ENCODE results near the gene SLC19A1.

DNA sequence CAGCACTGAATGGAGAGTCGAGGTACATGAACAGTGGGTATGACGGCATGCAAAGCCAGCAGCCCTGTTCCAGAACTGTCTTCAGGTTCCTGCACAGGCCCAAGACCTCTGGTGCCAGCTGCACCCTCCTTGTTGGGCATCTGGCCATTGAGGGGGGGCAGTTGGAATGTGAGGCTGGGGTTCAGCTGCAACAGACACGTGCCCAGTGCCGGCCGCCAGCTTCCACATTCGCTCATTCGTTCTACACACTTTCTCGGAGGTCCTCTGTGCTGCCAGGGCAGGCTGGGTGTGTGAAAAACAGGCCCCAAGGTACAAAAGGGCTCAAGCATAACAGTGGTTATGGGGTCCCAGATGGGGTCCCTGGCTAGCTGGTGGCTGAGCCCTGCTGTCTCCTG is 37.9 kb upstream of the SLC19A1 start:
- TF ChIP-seq, protein P1, sequence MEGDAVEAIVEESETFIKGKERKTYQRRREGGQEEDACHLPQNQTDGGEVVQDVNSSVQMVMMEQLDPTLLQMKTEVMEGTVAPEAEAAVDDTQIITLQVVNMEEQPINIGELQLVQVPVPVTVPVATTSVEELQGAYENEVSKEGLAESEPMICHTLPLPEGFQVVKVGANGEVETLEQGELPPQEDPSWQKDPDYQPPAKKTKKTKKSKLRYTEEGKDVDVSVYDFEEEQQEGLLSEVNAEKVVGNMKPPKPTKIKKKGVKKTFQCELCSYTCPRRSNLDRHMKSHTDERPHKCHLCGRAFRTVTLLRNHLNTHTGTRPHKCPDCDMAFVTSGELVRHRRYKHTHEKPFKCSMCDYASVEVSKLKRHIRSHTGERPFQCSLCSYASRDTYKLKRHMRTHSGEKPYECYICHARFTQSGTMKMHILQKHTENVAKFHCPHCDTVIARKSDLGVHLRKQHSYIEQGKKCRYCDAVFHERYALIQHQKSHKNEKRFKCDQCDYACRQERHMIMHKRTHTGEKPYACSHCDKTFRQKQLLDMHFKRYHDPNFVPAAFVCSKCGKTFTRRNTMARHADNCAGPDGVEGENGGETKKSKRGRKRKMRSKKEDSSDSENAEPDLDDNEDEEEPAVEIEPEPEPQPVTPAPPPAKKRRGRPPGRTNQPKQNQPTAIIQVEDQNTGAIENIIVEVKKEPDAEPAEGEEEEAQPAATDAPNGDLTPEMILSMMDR (IDR thresholded peaks at IDR 0.05 in 8 of 11, conservative IDR thresholded peaks at IDR 0.05 in 3 of 11), result no peak
- TF ChIP-seq POLR2AphosphoS5 (IDR thresholded peaks at IDR 0.05) (no peak), POLR2A (IDR thresholded peaks at IDR 0.05) (no peak)
